Large intestine (tissue), 3 donors: ENCODE results near the gene KIAA0232. TPM values are rescaled to one million over a fixed set of nuclear protein-coding genes. Genes with fewer than 3 reads are reported as not detected.

Experiments used
- DNase-seq, 2 donors: peaks; one replicate each; pipeline versions ENCODE4 v3.0.0 to v3.0.0-alpha.2; 2013
- H3K27ac ChIP-seq: one replicate; pipeline ENCODE4 v1.5.1; 2013; ENCODE audit warnings: low read length
- H3K27me3 ChIP-seq: 2 replicates; pipeline ENCODE4 v1.6.1; 2013; ENCODE audit warnings: low read length; ENCODE audit not compliant: control insufficient read depth, insufficient read depth
- H3K36me3 ChIP-seq: 2 replicates; pipeline ENCODE4 v1.6.1; 2013; ENCODE audit warnings: low read length; ENCODE audit not compliant: control insufficient read depth, insufficient read depth
- H3K4me1 ChIP-seq: one replicate; pipeline ENCODE4 v1.6.1; 2013; ENCODE audit warnings: low read length; ENCODE audit not compliant: control insufficient read depth, insufficient read depth
- H3K4me3 ChIP-seq: one replicate; pipeline ENCODE4 v1.5.1; 2013; ENCODE audit warnings: low read length
- H3K9me3 ChIP-seq: one replicate; pipeline ENCODE4 v1.6.1; 2013; ENCODE audit warnings: mild to moderate bottlenecking, low read depth, low read length, moderate library complexity; ENCODE audit not compliant: control insufficient read depth
- WGBS: methylation state at CpG from one replicate; pipeline ENCODE4 v1.1.5; 2013; ENCODE audit warnings: low lambda C conversion rate; ENCODE audit not compliant: insufficient coverage; 5-methylcytosine and 5-hydroxymethylcytosine counted together
- polyA plus RNA-seq: library from polyadenylated mRNA; unstranded; fragments of 120-200 nt; gene quantifications from one replicate; pipeline ENCODE4 v1.2.1, GENCODE V29; 2013

KIAA0232 gene
- polyA plus RNA-seq, 1 donor, result 23.5 TPM

DNA sequence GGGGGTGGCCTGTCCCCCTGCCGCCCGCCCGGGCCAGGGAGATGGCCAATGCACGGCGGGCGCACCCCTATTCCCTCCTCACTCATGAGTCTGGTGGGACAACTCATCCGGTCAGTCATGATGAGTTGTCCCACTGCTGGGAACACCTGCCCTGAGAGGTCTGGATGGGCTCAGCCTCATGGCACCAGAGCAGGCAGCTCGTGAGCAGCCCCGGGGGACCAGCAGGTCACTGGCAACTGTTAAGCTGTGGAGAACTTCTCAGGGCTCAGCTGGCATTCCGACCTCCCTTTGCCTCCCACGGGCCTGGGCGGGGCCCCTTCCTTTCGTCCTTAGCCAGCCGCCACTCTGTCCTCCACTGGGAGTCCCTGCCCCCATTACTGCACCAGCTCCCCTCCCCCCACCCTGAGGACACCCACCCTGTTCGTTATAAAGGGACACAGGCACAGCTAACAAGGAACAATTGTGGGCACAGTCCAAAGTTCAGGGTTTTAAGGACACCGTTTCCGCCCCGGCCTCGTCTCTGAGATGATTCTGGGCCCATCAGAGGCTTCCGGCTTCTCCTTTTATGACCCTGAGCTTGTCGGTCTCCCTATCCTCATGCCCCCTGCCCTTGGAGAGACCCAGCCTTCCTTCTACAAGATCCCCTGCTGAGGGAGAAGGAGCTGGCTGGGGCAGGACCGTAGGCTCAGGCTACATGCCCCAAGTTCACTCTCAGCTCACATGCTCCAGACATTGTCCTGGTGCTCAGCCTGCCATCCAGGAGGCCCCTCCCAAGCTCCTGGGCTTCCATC lies 14.6 kb upstream of the KIAA0232 start:
- H3K27me3 ChIP-seq, result no peaks in the 10 kb centered on the region
- H3K27ac ChIP-seq, result peak overlapping the region; percentile 74
- H3K36me3 ChIP-seq, result no peaks in the 10 kb centered on the region
- peaks cover 41% of the 10 kb centered on the region for H3K4me1 ChIP-seq
- no peak overlapping the region for H3K4me3 ChIP-seq
- no peaks in the 10 kb centered on the region for H3K9me3 ChIP-seq
- WGBS, result no CpG with 5 or more reads among the region's 22 CpGs
- DNase-seq, result peak; percentile 68 to 91

DNA sequence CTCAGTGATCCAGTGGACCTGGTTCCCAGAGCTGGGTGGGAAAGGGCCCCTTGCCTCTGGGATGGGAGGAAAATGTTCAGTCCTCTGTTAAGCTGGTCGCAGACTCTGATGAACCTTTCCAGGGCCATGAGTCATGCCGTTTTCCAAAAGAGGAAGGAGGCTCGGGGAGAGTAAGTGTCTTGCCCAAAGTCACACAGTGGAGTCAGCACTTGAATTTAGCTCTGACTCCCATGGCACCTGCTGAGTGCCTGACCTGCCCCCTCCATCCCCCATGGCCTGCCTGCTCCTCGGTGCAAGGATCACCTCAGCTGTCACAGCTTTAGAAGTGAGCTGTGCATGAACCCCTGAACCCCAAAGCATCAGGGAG lies 14.0 kb upstream of the KIAA0232 start:
- H3K4me3 ChIP-seq, result no peak overlapping the region
- WGBS, result no CpG with 5 or more reads among the region's 4 CpGs
- no peaks in the 10 kb centered on the region for H3K27me3 ChIP-seq
- H3K36me3 ChIP-seq, result no peaks in the 10 kb centered on the region
- no peaks in the 10 kb centered on the region for H3K9me3 ChIP-seq
- H3K27ac ChIP-seq, result peak overlapping the region; percentile 74
- peaks cover 46% of the 10 kb centered on the region for H3K4me1 ChIP-seq
- no peak for DNase-seq

DNA sequence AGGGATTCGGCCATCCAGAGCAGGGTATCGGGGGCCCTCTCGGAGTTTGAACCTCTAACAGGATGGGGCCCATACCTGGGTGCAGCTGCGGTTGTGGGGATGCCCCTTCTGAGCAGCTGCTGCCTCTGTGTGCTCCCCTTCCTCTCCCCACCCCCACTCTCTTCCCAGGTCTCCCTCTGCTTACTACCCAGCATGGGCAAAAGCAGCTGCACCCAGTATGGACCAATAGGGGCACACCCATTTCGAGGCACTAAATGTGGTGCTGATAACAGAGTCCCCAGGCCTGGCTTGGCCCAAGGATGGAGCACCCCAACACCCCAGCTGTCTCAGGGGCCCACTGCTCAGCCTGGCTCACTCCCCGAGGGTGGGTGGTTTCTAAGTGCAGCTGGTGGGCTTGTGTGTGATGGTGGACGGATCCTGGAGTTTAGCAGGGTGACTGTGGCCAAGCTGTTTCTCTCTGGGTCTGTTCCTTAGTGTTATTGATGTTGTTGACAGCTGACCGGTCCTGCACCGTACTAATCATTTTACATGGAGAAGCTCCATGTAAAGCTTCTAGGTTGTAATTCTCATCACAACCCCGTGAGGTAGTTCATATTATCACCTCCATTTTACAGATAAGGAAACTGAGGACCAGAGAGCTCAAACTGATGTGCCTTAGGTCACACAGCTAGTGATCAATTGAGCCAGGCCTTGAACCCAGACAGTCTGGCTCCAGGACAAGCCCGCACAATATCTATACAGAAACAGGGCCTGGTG lies 13.1 kb upstream of the KIAA0232 start:
- DNase-seq, result peak in 1 of 2 donors; percentile 59
- Histone ChIP-seq H3K4me1 (peaks cover 51% of the 10 kb centered on the region), H3K4me3 (no peak overlapping the region), H3K27ac (peak overlapping the region; percentile 74), H3K9me3 (no peaks in the 10 kb centered on the region), H3K27me3 (no peaks in the 10 kb centered on the region), H3K36me3 (no peaks in the 10 kb centered on the region)
- no CpG with 5 or more reads among the region's 11 CpGs for WGBS

DNA sequence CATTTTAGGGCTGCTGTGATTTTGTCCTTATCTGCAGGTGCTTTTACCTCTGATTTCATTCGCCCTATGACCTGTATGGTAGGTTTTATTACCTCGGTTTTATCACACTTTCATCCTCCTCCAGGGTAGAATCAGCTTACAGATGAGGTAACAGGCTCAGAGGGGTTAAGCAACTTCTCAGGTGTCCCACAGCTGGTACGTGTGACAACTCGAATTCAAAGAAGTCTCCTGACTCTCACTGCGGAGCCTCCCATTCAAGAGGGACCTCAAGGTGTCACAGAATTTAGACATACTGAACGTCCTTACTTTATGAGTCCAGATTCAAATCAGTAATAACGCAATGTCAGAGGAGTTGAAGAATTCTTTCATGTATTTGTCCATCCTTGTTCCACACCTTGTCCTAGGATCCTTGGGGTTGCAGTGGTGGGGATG lies 12.5 kb upstream of the KIAA0232 start:
- Histone ChIP-seq H3K27ac (peak overlapping the region; percentile 74), H3K27me3 (no peaks in the 10 kb centered on the region), H3K4me1 (peaks cover 54% of the 10 kb centered on the region), H3K36me3 (no peaks in the 10 kb centered on the region), H3K9me3 (no peaks in the 10 kb centered on the region), H3K4me3 (no peak overlapping the region)
- WGBS, result no CpG with 5 or more reads among the region's 7 CpGs
- peak; percentile 74 to 91 for DNase-seq

DNA sequence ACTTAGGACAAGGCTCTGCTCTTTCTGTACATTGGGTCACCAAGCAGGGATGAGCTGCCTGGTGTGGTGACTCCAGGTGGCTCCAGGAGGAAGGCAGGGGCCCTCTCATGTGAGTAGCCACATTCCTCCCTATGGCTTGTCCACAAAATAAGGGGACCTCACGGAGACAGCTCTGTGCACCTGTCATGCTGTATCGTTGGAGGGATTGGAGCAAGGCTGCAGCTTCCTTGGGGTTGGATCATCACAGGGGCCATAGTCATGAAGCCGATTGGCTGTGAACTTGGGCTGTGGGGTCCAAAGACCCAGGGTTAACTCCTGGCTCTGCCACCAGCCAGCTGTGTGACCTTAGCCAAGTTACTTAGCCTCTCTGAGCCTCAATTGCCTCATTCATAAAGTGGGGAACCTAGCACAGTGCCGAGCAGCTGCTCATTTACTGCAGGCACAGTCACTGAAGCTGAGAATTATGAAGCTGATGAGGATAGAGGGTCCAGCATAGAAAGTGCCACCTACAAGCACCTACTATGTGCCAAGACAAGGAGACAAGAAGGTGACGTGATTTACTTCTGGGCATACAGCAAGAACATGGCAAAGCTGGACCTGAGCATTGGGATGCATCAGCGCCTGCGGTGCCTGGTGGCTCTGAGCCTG lies 11.8 kb upstream of the KIAA0232 start:
- no peak for DNase-seq
- H3K4me1 ChIP-seq, result peaks cover 54% of the 10 kb centered on the region
- H3K4me3 ChIP-seq, result no peak overlapping the region
- no peaks in the 10 kb centered on the region for H3K9me3 ChIP-seq
- H3K36me3 ChIP-seq, result no peaks in the 10 kb centered on the region
- no peak overlapping the region for H3K27ac ChIP-seq
- no peaks in the 10 kb centered on the region for H3K27me3 ChIP-seq
- no CpG with 5 or more reads among the region's 7 CpGs for WGBS

DNA sequence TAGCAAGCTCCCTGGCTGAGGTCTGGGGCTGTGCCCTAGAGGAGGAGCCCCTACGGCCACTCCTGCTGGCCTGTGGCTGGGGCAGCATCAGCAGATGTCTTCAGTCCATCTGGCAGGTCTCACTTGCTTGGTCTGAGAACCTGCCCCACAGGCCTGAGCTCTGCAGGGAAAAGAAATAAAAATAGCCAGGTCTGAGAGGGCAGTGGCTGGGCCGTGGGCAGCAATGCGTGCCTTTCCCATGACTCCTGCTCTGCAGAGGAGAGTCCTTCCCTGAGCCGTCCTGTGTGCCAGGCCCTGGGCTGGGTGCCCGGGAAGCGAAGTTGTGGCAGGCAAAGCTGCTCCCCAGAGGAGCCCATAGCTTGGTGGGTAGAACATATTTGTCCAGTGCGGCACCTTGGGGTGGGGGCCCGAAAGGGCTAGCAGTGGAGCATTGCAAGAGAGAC lies 11.3 kb upstream of the KIAA0232 start:
- Histone ChIP-seq H3K27me3 (no peaks in the 10 kb centered on the region), H3K4me1 (peaks cover 54% of the 10 kb centered on the region), H3K4me3 (no peak overlapping the region), H3K27ac (no peak overlapping the region), H3K9me3 (no peaks in the 10 kb centered on the region), H3K36me3 (no peaks in the 10 kb centered on the region)
- DNase-seq, result no peak
- WGBS, result no CpG with 5 or more reads among the region's 8 CpGs

DNA sequence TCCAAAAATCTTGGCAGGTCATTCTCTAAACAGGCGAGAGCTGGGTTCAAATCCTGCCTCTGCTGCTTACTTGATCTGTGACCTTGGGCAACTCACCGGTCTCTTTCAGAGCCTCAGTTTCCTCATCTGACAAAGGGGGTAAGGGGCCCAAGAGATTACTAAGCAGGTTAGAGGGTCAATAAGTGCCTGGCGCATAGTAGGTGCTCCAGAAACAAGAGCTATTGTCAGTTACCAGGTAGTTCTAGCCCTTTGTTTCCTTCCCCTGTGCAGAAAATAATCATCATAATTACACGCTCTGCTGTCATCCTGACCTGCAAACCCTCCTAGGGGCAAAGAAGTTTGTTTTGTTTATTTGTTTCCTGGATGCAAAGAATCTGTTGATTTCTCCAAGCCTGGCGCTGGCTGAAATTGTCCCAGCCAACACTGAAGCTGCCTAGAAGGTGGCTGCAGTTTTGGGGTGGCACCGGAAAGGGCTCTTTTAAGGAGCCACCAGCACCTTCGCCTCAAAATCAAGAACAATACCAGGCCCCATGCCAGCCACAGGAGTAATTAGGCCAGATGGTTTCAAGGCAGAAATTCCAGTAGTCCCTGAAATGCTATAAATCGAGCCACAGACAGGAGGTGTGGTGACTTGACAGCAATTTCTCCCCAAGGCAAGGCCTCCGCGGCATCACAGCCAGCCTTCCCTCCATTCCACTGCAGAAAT lies 10.2 kb upstream of the KIAA0232 start:
- Histone ChIP-seq H3K9me3 (no peaks in the 10 kb centered on the region), H3K4me3 (no peak overlapping the region), H3K27ac (peak overlapping the region; percentile 64), H3K27me3 (no peaks in the 10 kb centered on the region), H3K36me3 (no peaks in the 10 kb centered on the region), H3K4me1 (peaks cover 51% of the 10 kb centered on the region)
- WGBS, result no CpG with 5 or more reads among the region's 10 CpGs
- DNase-seq, result peak in 1 of 2 donors; percentile 56

DNA sequence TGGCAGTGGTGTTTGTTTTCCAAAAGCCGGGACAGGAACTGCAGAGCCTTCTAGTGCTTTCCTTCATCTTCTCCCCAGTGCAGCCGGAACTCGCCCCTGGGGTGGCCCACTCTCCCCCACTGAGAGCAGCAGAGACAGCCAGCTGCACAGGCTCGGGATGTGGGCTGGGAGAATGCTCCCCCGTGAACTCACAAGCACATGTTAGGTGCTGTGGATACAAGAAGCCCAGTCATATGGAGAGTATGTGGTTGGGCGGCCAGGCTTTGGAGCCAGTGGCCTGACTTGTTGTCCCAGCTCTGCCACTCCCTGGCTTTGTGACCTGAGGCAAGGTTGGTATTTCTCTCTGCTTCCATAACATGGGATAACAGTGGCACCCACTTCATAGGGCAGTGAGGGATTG lies 9.4 kb upstream of the KIAA0232 start:
- Histone ChIP-seq H3K27ac (peak overlapping the region; percentile 64), H3K36me3 (no peaks in the 10 kb centered on the region), H3K4me1 (peaks cover 44% of the 10 kb centered on the region), H3K4me3 (no peak overlapping the region), H3K27me3 (no peaks in the 10 kb centered on the region), H3K9me3 (no peaks in the 10 kb centered on the region)
- DNase-seq, result peak in 1 of 2 donors; percentile 39
- WGBS, result no CpG with 5 or more reads among the region's 6 CpGs

DNA sequence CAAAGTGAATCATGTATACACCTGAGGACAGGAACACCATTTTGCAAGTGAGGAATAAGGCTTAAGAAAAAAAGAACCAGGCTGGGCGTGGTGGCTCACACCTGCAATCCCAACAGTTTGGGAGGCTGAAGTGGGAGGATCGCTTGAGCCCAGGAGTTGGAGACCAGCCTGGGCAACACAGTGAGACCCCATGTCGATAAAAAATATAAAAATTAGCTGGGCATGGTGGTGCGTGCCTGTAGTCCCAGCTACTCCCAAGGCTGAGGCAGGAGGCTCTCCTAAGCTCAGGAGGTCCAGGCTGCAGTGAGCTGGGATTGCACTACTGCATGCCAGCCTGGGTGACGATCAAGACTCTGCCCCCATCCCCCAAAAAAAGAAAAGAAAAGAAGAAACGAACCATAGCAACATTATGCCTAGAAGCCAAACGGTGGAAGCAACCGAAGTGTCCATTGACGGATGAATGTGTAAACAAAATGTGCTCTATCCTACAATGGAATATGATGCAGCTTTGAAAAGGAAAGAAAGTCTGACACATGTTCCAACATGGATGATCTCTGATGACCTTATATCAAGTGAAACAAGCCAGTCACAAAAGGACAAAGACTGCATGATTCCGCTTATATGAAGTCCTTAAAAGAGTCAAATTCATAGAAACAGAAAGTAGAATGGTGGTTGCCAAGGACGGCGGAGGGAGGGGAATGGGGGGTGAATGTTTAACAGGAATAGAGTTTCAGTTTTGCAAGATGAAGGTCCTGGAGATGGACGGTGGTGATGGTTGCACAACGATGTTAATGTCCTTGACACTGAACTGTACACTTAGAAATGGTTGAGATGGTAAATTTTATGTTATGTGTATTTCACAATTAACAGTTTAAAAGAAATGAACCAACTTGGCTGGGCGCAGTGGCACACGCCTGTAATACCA lies 8.6 kb upstream of the KIAA0232 start:
- H3K9me3 ChIP-seq, result no peaks in the 10 kb centered on the region
- no peaks in the 10 kb centered on the region for H3K27me3 ChIP-seq
- H3K4me3 ChIP-seq, result no peak overlapping the region
- H3K36me3 ChIP-seq, result no peaks in the 10 kb centered on the region
- peak; percentile 79 to 92 for DNase-seq
- WGBS, result 100% methylated on average over 1 of the region's 16 CpGs
- peak overlapping the region; percentile 64 for H3K27ac ChIP-seq
- peaks cover 36% of the 10 kb centered on the region for H3K4me1 ChIP-seq
